ENCODE data around the gene PDP2.
"Not testable (repeated sequence)": the region's sequence is repeated elsewhere in the genome, so short reads cannot be mapped to it uniquely, and the experiment has no call there.

The PDP2 gene

GRCh38 chr16:66853261-66854139 is 26.8 kb upstream of the PDP2 start:
- DNase-seq: no peak

GRCh38 chr16:66856184-66856730 is 24.1 kb upstream of the PDP2 start:
- DNase-seq: no peak

GRCh38 chr16:66856801-66857200 is 23.5 kb upstream of the PDP2 start:
- DNase-seq: no peak

- no peak for DNase-seq
These were observed 22.9 kb upstream of the PDP2 start for GRCh38 chr16:66857437-66857836.

- DNase-seq: no peak
These were observed 21.4 kb upstream of the PDP2 start for GRCh38 chr16:66858740-66859396.

- DNase-seq: no peak
These were observed 20.8 kb upstream of the PDP2 start for GRCh38 chr16:66859397-66860068.

- no peak for DNase-seq
These were observed 18.2 kb upstream of the PDP2 start for GRCh38 chr16:66862023-66862520.

GRCh38 chr16:66863707-66864106 is 16.6 kb upstream of the PDP2 start:
- DNase-seq: no peak

- no peak for DNase-seq
These were observed 10.9 kb upstream of the PDP2 start for GRCh38 chr16:66869424-66869823.

- DNase-seq: not testable (repeated sequence)
These were observed 9.0 kb upstream of the PDP2 start for GRCh38 chr16:66871363-66871762.

GRCh38 chr16:66871840-66872239 is 8.5 kb upstream of the PDP2 start:
- no peak for DNase-seq

GRCh38 chr16:66872559-66872942 is 7.8 kb upstream of the PDP2 start:
- DNase-seq: no peak

GRCh38 chr16:66872943-66873684 is 7.2 kb upstream of the PDP2 start:
- DNase-seq: peak; percentile 85

- DNase-seq: no peak
These were observed 6.6 kb upstream of the PDP2 start for GRCh38 chr16:66873685-66874055.

- no peak for DNase-seq
These were observed 6.1 kb upstream of the PDP2 start for GRCh38 chr16:66874079-66874775.

GRCh38 chr16:66878067-66878466 is 2.2 kb upstream of the PDP2 start:
- no peak for DNase-seq

- no peak for DNase-seq
These were observed 701 bp downstream of the PDP2 start for GRCh38 chr16:66881014-66881417.

- DNase-seq: no peak
These were observed 1.2 kb downstream of the PDP2 start for GRCh38 chr16:66881560-66881959.

GRCh38 chr16:66881964-66882508 is 1.7 kb downstream of the PDP2 start:
- DNase-seq: no peak

- DNase-seq: no peak
These were observed 2.4 kb downstream of the PDP2 start for GRCh38 chr16:66882702-66883101.

GRCh38 chr16:66885491-66885890 is 5.2 kb downstream of the PDP2 start:
- no peak for DNase-seq

- DNase-seq: no peak
These were observed 6.0 kb downstream of the PDP2 start for GRCh38 chr16:66886321-66886720.
